ENCODE measurements around the gene DEFB132.

Gene DEFB132

DNA sequence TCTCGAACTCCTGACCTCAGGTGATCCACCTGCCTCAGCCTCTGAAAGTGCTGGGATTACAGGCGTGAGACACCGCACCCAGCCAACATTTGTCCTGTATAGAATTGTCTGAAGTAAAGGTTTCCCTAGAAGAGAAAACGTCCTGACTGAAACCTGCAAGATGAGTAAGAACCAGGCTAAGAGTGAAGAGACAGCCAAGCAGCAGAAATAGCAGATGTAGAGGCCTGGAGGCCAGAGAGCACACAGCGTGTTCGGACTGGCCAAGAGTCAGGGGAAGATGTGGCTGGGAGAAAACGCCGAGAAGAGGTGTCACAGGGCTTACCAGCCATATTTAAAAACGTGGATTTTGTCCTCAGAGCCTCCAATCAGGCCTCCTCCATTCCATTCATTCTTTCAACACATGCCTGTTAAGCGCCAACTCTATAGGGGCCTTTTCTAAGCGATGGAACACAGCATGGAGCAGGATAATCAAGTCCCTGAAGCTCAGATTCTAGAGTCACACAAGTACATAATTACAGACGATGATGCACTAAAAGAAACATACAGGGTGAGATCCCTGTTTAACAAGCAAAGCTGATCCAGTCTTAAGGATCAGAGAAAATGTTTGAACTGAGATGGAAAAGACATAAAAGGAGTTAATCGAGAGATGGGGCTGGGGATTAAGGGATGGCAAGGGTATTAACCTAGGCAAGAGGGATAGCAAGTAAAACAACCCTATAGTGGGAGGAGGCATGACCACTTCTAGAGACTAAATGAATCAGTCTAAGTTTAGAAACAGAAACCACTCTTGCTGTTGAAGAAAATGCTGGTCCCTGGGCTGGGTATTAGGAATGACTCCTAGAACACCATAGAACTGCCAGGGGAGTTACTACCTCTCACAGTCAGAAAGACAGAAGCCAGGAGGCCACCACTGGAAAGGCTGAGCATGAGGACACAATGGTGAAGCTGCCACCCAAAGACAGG is 44.6 kb downstream of the DEFB132 start:
- in situ Hi-C loops (cut with HindIII; ENCODE audit: low sequenced_read_pairs): no loop called here
- H3K4me3 ChIP-seq (ENCODE audit: low read depth, low read length): no peak overlapping the region
- no peak for DNase-seq (ENCODE audit: low read depth, low spot score)
- TF ChIP-seq CTCF (IDR thresholded peaks at IDR 0.05; ENCODE audit: low read depth, low read length): no peak

DNA sequence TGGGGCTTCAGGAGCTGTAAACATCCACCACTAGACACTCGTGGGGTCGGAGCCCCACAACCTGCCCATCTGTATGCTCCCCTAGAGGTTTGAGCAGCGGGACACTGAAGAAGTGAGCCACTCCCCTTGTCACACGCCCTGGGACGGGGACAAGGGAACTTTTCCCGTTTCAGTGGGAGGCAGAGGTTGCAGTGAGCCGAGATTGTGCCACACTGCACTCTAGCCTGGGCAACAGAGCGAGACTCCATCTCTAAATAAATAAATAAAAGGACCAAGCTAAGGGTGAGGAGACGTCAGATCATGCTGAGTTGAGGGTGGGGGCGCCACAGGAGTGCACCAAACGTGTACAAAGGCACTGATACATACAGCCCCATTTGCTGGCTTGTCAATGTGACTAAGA is 48.2 kb downstream of the DEFB132 start:
- DNase-seq (ENCODE audit: low read depth, low spot score): no peak
- TF ChIP-seq CTCF (IDR thresholded peaks at IDR 0.05; ENCODE audit: low read depth, low read length): no peak
- no peak overlapping the region for H3K4me3 ChIP-seq (ENCODE audit: low read depth, low read length)
- in situ Hi-C loops (cut with HindIII; ENCODE audit: low sequenced_read_pairs): no loop called here

DNA sequence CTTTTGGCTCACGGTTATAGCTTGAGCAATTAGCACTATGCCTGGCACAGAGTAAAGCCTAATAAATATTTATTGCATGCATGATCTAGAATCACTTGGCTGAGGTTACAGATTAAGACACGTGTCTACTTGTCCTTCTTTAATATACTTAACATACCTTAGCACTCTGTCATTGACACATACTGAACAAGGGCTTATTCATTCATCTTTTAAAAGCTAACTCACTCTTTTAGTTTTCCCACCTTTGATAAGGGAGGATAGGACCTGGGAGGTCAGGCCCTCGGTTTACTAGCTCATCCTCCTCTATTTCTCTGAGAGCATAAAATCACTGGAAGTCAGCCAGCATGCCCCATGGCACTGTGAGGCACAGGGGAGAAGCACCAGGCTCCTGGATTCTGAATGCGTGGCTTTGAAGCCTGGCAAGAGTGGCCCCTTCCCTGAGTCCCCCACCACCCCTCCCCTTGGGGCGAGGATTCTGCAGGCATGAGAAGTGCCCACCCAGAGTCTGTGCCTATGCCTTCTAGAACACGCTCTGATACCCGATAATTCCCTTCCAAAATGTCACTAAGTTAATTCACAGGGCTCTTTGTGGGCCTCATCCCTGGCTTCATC is 51.0 kb downstream of the DEFB132 start:
- in situ Hi-C loops (cut with HindIII; ENCODE audit: low sequenced_read_pairs): no loop called here

GRCh38 chr20:309306-309840 is 51.8 kb downstream of the DEFB132 start:
- in situ Hi-C loops (cut with HindIII; ENCODE audit: low sequenced_read_pairs): no loop called here
- no peak for DNase-seq (ENCODE audit: low read depth, low spot score)
- H3K4me3 ChIP-seq (ENCODE audit: low read depth, low read length): peak overlapping the region; percentile 47
- no peak for TF ChIP-seq CTCF (IDR thresholded peaks at IDR 0.05; ENCODE audit: low read depth, low read length)

More for the DNA sequence above, 51.0 kb downstream of the DEFB132 start:
- no peak for DNase-seq (ENCODE audit: low read depth, low spot score)
- TF ChIP-seq CTCF (IDR thresholded peaks at IDR 0.05; ENCODE audit: low read depth, low read length): no peak
- H3K4me3 ChIP-seq (ENCODE audit: low read depth, low read length): no peak overlapping the region

- TF ChIP-seq CTCF (IDR thresholded peaks at IDR 0.05; ENCODE audit: low read depth, low read length): no peak
- in situ Hi-C loops (cut with HindIII; ENCODE audit: low sequenced_read_pairs): no loop called here
- peak overlapping the region; percentile 47 for H3K4me3 ChIP-seq (ENCODE audit: low read depth, low read length)
- peak; percentile 99 for DNase-seq (ENCODE audit: low read depth, low spot score)
Measured at GRCh38 chr20:309841-310644, 52.5 kb downstream of the DEFB132 start.

DNA sequence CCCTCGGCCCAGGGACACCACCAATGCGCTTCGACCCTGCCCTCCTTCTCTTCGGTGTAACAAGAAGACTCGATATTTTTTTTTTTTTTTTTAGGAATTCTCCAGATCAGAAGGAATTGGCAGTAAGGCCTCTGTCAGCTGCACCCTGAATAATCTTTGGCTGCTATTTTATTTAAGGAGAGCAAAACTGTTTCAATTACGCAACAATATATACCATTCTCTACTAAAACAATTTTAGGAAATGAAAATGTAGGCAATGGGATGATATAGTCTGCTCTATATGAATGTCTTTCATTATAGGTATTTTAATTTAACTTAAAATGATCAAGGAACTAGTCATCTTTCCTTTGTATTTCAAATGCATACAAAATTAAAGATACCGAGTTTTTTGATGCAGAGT is 53.1 kb downstream of the DEFB132 start:
- H3K4me3 ChIP-seq (ENCODE audit: low read depth, low read length): no peak overlapping the region
- DNase-seq (ENCODE audit: low read depth, low spot score): no peak
- no peak for TF ChIP-seq CTCF (IDR thresholded peaks at IDR 0.05; ENCODE audit: low read depth, low read length)
- in situ Hi-C loops (cut with HindIII; ENCODE audit: low sequenced_read_pairs): no loop called here

Measured in astrocyte of the spinal cord (primary cell).